ENCODE measurements around the gene REM2. TPM values are rescaled to one million over a fixed set of nuclear protein-coding genes. Genes with fewer than 3 reads are reported as not detected.

The REM2 gene
- total RNA-seq, 1 donor = 2.1 TPM

Other genes starting within 250 kb of the REM2 start
- not detected for gene OR6J1, start 238.9 kb upstream of the REM2 start, total RNA-seq
- 128 TPM for gene OXA1L, start 116.5 kb upstream of the REM2 start, total RNA-seq
- gene SLC7A7, start 67.8 kb upstream of the REM2 start, total RNA-seq = 74.8 TPM
- gene MRPL52, start 53.3 kb upstream of the REM2 start, total RNA-seq = 8.7 TPM
- 2.9 TPM for gene MMP14, start 46.6 kb upstream of the REM2 start, total RNA-seq
- 46.7 TPM for gene LRP10, start 11.5 kb upstream of the REM2 start, total RNA-seq
- 122 TPM for gene RBM23, start 35.9 kb downstream of the REM2 start, total RNA-seq
- 8.2 TPM for gene PRMT5, start 46.2 kb downstream of the REM2 start, total RNA-seq
- gene HAUS4, start 73.9 kb downstream of the REM2 start, total RNA-seq = 41.2 TPM
- gene AJUBA, start 99.3 kb downstream of the REM2 start, total RNA-seq = 0.21 TPM
- gene C14orf93, start 126.9 kb downstream of the REM2 start, total RNA-seq = 6.9 TPM
- gene PSMB5, start 151.7 kb downstream of the REM2 start, total RNA-seq = 13.2 TPM
- not detected for gene PSMB11, start 159.0 kb downstream of the REM2 start, total RNA-seq
- 0.63 TPM for gene CDH24, start 174.3 kb downstream of the REM2 start, total RNA-seq
- gene ACIN1, start 211.9 kb downstream of the REM2 start, total RNA-seq = 123 TPM
- gene C14orf119, start 212.3 kb downstream of the REM2 start, total RNA-seq = 5.2 TPM
- not detected for gene CIROP, start 221.8 kb downstream of the REM2 start, total RNA-seq
- 0.21 TPM for gene CEBPE, start 236.0 kb downstream of the REM2 start, total RNA-seq